Measurements from ENCODE around the gene PTPRF. TPM values are rescaled to one million over a fixed set of nuclear protein-coding genes. Genes with fewer than 3 reads are reported as not detected.
A peak's percentile ranks its signal among the peaks of the same experiment; 100 is the strongest.

PTPRF gene
- total RNA-seq, 1 donor from 2014 or later: 155 TPM

DNA sequence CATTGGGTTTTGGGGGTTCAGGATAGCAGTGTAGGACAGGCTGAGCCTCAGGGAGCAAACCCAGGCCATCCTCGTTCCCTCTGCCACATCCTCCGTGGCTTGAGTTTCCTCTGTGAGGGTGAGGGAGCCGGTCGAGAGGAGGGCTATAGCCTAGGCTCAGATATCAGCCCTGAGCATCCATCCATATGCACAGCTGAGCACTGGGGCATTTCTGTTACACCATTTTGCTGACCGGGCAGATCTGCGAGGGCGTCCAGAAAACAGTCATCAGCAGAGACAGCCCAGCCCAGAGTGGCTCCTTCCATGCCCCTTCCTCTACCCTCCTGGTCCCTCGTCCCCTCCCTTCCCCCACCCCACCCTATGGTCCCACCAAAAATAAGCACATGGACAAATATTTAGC, 53.5 kb downstream of the PTPRF start:
- H3K4me3 ChIP-seq (ENCODE audit: low read depth, low read length): no peak overlapping the region
- TF ChIP-seq, protein P1, sequence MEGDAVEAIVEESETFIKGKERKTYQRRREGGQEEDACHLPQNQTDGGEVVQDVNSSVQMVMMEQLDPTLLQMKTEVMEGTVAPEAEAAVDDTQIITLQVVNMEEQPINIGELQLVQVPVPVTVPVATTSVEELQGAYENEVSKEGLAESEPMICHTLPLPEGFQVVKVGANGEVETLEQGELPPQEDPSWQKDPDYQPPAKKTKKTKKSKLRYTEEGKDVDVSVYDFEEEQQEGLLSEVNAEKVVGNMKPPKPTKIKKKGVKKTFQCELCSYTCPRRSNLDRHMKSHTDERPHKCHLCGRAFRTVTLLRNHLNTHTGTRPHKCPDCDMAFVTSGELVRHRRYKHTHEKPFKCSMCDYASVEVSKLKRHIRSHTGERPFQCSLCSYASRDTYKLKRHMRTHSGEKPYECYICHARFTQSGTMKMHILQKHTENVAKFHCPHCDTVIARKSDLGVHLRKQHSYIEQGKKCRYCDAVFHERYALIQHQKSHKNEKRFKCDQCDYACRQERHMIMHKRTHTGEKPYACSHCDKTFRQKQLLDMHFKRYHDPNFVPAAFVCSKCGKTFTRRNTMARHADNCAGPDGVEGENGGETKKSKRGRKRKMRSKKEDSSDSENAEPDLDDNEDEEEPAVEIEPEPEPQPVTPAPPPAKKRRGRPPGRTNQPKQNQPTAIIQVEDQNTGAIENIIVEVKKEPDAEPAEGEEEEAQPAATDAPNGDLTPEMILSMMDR (conservative IDR thresholded peaks at IDR 0.05; ENCODE audit: low read depth, low read length): no peak
- no peak for DNase-seq (ENCODE audit: low read depth)

DNA sequence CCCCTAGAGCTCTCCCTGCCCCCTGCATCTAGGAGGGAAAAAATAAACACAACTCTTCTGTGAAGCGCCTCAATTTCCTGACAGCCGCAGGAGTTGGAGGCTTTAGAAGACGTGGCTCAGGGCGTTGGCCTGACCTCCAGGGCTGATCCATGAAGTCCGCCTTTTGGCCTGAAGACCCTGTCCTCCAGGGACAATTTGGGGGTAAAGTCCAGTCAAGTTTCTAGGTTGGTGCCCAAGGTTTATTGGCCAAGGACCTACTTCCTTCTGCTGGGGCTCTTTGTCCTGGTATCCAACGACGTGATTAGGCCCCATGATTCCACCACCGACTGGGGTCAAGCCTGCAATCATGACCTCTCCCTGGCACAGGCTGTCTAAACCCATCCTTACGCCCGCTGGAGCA, 54.9 kb downstream of the PTPRF start:
- no peak overlapping the region for H3K4me3 ChIP-seq (ENCODE audit: low read depth, low read length)
- TF ChIP-seq, protein P1 (conservative IDR thresholded peaks at IDR 0.05; ENCODE audit: low read depth, low read length): no peak
- no peak for DNase-seq (ENCODE audit: low read depth)

DNA sequence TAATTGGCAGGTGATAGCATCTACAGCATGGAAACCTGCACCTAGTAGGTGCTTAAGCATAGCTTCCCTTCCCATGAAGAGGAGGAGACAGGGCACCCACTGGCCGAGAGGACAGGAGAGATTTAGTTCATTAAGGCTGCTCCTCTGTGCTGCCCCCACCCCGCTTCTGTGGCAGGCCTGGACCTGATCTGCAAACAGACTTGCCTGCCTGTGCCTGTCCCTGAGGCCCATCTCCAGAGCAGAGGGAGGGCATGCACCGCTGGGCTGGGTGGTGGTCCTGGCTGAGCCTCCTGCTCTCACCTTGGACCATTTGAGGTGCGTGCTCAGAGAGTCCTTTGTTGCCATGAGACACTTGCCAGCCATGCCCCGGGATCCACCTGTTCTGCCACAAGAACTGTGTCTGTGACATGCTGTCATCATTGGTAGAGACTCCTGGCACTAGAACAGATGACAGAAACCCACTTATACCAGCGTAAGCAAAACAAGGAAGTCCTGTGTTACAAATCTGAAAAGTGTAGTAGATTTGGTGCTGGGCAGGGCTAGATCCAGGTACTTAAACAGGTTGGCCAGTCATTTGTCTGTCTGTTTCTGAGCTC, 55.6 kb downstream of the PTPRF start:
- H3K4me3 ChIP-seq (ENCODE audit: low read depth, low read length): no peak overlapping the region
- TF ChIP-seq, protein P1 (conservative IDR thresholded peaks at IDR 0.05; ENCODE audit: low read depth, low read length): no peak
- no peak for DNase-seq (ENCODE audit: low read depth)

DNA sequence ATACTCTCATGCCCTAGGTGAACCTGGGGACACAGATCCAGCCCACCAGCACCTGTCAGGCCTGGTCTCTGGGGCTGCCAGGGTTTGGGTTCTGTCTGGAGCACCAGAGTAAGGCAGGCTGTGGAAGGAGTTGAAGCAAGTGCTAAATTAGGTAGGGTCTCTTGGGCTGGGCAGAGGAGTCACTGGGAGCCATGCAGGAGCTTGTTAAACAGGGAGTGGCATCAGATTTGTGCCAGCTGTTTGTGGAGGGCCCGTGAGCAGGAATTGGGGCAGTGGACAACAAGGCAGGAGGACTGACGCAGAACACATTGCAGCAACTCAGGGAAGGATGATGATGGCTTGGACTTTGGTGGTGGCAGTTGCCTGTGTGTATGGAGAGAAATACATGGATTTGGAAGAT, 56.3 kb downstream of the PTPRF start:
- TF ChIP-seq, protein P1 (conservative IDR thresholded peaks at IDR 0.05; ENCODE audit: low read depth, low read length): no peak
- no peak overlapping the region for H3K4me3 ChIP-seq (ENCODE audit: low read depth, low read length)
- no peak for DNase-seq (ENCODE audit: low read depth)

DNA sequence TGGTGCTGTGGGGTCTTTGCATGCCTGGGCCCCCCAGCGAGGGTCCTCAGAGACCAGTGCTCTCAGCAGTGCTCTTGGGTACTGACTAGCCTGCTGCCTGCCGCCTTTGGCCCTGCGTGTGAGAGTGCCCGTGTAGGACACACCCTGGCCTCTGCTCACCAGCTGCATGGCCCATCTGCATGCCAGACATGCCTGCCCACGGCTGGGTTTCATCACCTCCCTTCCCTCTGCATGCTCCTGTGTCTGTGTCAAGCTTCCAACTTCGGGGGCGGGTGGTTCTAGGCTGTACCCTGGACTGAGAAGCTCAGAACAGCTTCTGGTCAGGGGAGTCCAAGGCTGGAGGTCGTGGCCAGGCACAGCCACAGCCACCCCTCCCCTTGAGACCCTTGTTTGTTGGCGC, 56.9 kb downstream of the PTPRF start:
- no peak overlapping the region for H3K4me3 ChIP-seq (ENCODE audit: low read depth, low read length)
- TF ChIP-seq, protein P1 (conservative IDR thresholded peaks at IDR 0.05; ENCODE audit: low read depth, low read length): no peak
- DNase-seq (ENCODE audit: low read depth): no peak

DNA sequence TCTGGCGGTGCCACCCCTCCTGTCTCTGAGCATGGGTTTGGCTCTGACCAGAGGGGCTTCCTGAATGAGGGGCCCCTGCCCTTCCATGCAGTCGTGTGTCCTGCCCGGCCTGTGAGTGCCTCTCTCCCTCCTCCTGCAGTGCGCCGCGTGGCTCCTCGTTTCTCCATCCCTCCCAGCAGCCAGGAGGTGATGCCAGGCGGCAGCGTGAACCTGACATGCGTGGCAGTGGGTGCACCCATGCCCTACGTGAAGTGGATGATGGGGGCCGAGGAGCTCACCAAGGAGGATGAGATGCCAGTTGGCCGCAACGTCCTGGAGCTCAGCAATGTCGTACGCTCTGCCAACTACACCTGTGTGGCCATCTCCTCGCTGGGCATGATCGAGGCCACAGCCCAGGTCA, 57.9 kb downstream of the PTPRF start:
- DNase-seq (ENCODE audit: low read depth): no peak
- no peak overlapping the region for H3K4me3 ChIP-seq (ENCODE audit: low read depth, low read length)
- TF ChIP-seq, protein P1 (conservative IDR thresholded peaks at IDR 0.05; ENCODE audit: low read depth, low read length): no peak

DNA sequence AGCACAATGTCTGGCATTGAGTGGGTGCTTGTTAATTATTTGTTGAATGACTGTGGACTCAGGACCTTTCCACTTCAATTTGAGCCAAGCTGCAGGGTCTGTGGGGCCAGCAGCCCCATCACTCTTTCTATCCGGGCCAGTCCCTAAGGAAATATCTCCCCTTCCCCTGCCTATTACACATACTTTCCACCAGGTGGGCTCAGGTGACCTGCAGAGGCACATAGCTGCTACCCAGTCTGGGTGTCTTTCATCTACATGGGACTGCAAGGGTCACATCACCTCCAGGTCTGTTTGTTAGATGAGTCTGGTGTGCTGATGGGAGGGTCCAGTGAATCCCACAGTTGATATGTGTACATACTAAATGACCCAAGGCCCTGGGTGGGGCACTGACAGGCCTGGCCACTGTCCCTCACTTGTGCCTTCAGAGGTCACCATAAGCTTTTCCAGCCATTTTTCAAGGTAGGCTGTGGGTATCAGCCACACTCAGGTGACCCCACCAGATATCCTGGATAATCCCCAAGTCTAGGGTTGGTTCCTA, 59.8 kb downstream of the PTPRF start:
- DNase-seq (ENCODE audit: low read depth): no peak
- TF ChIP-seq, protein P1 (conservative IDR thresholded peaks at IDR 0.05; ENCODE audit: low read depth, low read length): peak; percentile 46
- no peak overlapping the region for H3K4me3 ChIP-seq (ENCODE audit: low read depth, low read length)

Measured in epithelial cell of proximal tubule (primary cell).